GM21423 (cell line): Measurements from ENCODE around the gene SELENOM.
"Not testable (repeated sequence)": the region's sequence is repeated elsewhere in the genome, so short reads cannot be mapped to it uniquely, and the experiment has no call there.

Experiments
- ATAC-seq: cut with Tn5 transposase; IDR thresholded peaks from one replicate; pipeline ENCODE4 v1.9.1; 2021; ENCODE audit warnings: mild to moderate bottlenecking, moderate library complexity; ENCODE audit not compliant: unreplicated experiment

The SELENOM gene

GRCh38 chr22:31134688-31135087, 27.3 kb upstream of the SELENOM start:
- ATAC-seq, result no peak

GRCh38 chr22:31133911-31134310, 26.5 kb upstream of the SELENOM start:
- ATAC-seq, result no peak

- no peak for ATAC-seq
Measured at GRCh38 chr22:31130873-31131272, 23.5 kb upstream of the SELENOM start.

GRCh38 chr22:31128156-31128555, 20.8 kb upstream of the SELENOM start:
- ATAC-seq, result no peak

- no peak for ATAC-seq
Measured at GRCh38 chr22:31127181-31127772, 19.9 kb upstream of the SELENOM start.

GRCh38 chr22:31126869-31127175, 19.5 kb upstream of the SELENOM start:
- ATAC-seq, result no peak

GRCh38 chr22:31126128-31126868, 18.9 kb upstream of the SELENOM start:
- no peak for ATAC-seq

- no peak for ATAC-seq
Measured at GRCh38 chr22:31125521-31126117, 18.3 kb upstream of the SELENOM start.

- no peak for ATAC-seq
Measured at GRCh38 chr22:31124811-31125465, 17.6 kb upstream of the SELENOM start.

GRCh38 chr22:31124290-31124689, 16.9 kb upstream of the SELENOM start:
- ATAC-seq, result no peak

- no peak for ATAC-seq
Measured at GRCh38 chr22:31123292-31123602, 15.9 kb upstream of the SELENOM start.

GRCh38 chr22:31122532-31123291, 15.3 kb upstream of the SELENOM start, which contains the start of gene INPP5J:
INPP5J (plus strand) TSS chr22:31122966; CDS start chr22:31123015, 49 bp downstream.
- no peak for ATAC-seq

- no peak for ATAC-seq
Measured at GRCh38 chr22:31122196-31122531, 14.8 kb upstream of the SELENOM start.

- ATAC-seq, result no peak
Measured at GRCh38 chr22:31121403-31121802, 14.0 kb upstream of the SELENOM start.

- ATAC-seq, result no peak
Measured at GRCh38 chr22:31120642-31121041, 13.3 kb upstream of the SELENOM start.

- no peak for ATAC-seq
Measured at GRCh38 chr22:31120230-31120629, 12.9 kb upstream of the SELENOM start.

GRCh38 chr22:31119026-31119717, 11.8 kb upstream of the SELENOM start:
- no peak for ATAC-seq

- ATAC-seq, result no peak
Measured at GRCh38 chr22:31118046-31118820, 10.9 kb upstream of the SELENOM start.

GRCh38 chr22:31112547-31113091, 5.3 kb upstream of the SELENOM start:
- not testable (repeated sequence) for ATAC-seq

- ATAC-seq, result peak; percentile 15
Measured at GRCh38 chr22:31107894-31108218, 488 bp upstream of the SELENOM start.
